T-cell (primary cell): ENCODE results near the gene FITM2. TPM values are rescaled to one million over a fixed set of nuclear protein-coding genes. Genes with fewer than 3 reads are reported as not detected.
"Not testable (repeated sequence)": the region's sequence is repeated elsewhere in the genome, so short reads cannot be mapped to it uniquely, and the experiment has no call there.

Source experiments
- ATAC-seq, 4 experiments: fragments of 200-7000 bp in 3 of 4; fragments of 150-1000 bp in 1 of 4; cut with Tn5 transposase; replicated peaks in 1 of 4; 1 replicate in 3 of 4; 2 replicates in 1 of 4; pipeline ENCODE4 v1.10.0; 2021; ENCODE audit warnings: moderate library complexity in 3 of 4, mild to moderate bottlenecking in 2 of 4, moderate number of reproducible peaks in 1 of 4
- CTCF ChIA-PET, 2 donors: fragments of 300-600 bp; sonication (Branson Sonifier 250); formaldehyde crosslinking; loops; one replicate each; lab custom pipeline; 2022; ENCODE audit warnings: antibody characterized with exemption in 2 of 2; lab: Charles Lee
- POLR2A ChIA-PET, 2 donors: fragments of 300-600 bp; sonication (Branson Sonifier 250); formaldehyde crosslinking; loops; one replicate each; lab custom pipeline; 2022; ENCODE audit warnings: antibody characterized with exemption in 2 of 2; lab: Charles Lee
- DNase-seq, 35 experiments: peaks; one replicate each; pipeline versions ENCODE4 v3.0.0 to v3.0.0-alpha.2; 2013 to 2023
- H3K27ac ChIP-seq: one replicate; pipeline ENCODE4 v1.5.1; 2013; ENCODE audit warnings: low read length
- H3K27me3 ChIP-seq, 2 experiments: replicated peaks in 1 of 2; 1 replicate in 1 of 2; 2 replicates in 1 of 2; pipeline versions ENCODE4 v1.6.1 to v1.7.0; 2013; ENCODE audit warnings: low read length in 1 of 2, mixed read lengths in 1 of 2; ENCODE audit not compliant: control insufficient read depth in 2 of 2, insufficient read depth in 2 of 2; ENCODE audit errors: extremely low read depth in 1 of 2
- H3K36me3 ChIP-seq, 2 donors: 1 replicate in 1 of 2; 2 replicates in 1 of 2; pipeline versions ENCODE4 v1.6.1 to v1.7.0; 2013; ENCODE audit warnings: low read length in 1 of 2; ENCODE audit not compliant: control insufficient read depth in 2 of 2, insufficient read depth in 1 of 2; ENCODE audit errors: extremely low read depth in 1 of 2
- H3K4me1 ChIP-seq, 2 experiments: 1 replicate in 1 of 2; 2 replicates in 1 of 2; pipeline versions ENCODE4 v1.6.1 to v1.7.0; 2013; ENCODE audit warnings: low read length in 2 of 2, mixed read lengths in 1 of 2; ENCODE audit not compliant: insufficient read depth in 2 of 2, control insufficient read depth in 1 of 2; ENCODE audit errors: extremely low read depth in 1 of 2
- H3K4me3 ChIP-seq, 2 donors: 1 replicate in 1 of 2; 2 replicates in 1 of 2; pipeline versions ENCODE4 v1.5.1 to v1.7.0; 2013; ENCODE audit warnings: mild to moderate bottlenecking in 2 of 2, low read length in 1 of 2, moderate library complexity in 1 of 2; ENCODE audit not compliant: control insufficient read depth in 1 of 2; ENCODE audit errors: extremely low read depth in 1 of 2
- H3K9me3 ChIP-seq: 2 replicates; pipeline ENCODE4 v1.7.0; 2013
- H3K27ac Mint-ChIP-seq, 2 donors: one replicate each; pipeline ENCODE4 v1.8.0; 2020 to 2021; ENCODE audit warnings: mild to moderate bottlenecking in 2 of 2, mixed read lengths in 2 of 2
- H3K27me3 Mint-ChIP-seq, 2 donors: one replicate each; pipeline ENCODE4 v1.8.0; 2021 to 2022; ENCODE audit warnings: mixed read lengths in 2 of 2
- H3K36me3 Mint-ChIP-seq: one replicate; pipeline ENCODE4 v1.8.0; 2021; ENCODE audit warnings: mixed read lengths
- H3K4me1 Mint-ChIP-seq, 3 donors: one replicate each; pipeline ENCODE4 v1.8.0; 2020 to 2022; ENCODE audit warnings: mixed read lengths in 3 of 3, mild to moderate bottlenecking in 1 of 3
- H3K4me3 Mint-ChIP-seq, 3 donors: one replicate each; pipeline ENCODE4 v1.8.0; 2020 to 2022; ENCODE audit warnings: mild to moderate bottlenecking in 3 of 3, mixed read lengths in 3 of 3, moderate library complexity in 3 of 3
- H3K9me3 Mint-ChIP-seq, 3 donors: one replicate each; pipeline ENCODE4 v1.8.0; 2020 to 2022; ENCODE audit warnings: mixed read lengths in 3 of 3
- WGBS: methylation state at CpG from one replicate; pipeline ENCODE4 v1.1.5; 2013; ENCODE audit warnings: missing lambda C conversion rate; ENCODE audit not compliant: insufficient coverage; 5-methylcytosine and 5-hydroxymethylcytosine counted together
- total RNA-seq, 35 experiments: library from RNA in 6 of 35; stranded (reverse) in 6 of 35; fragments of 120-200 nt in 1 of 35; gene quantifications; one replicate each; pipeline versions ENCODE4 v1.2.1 to v1.2.4 and lab custom pipeline; 2013 to 2026

FITM2 gene
- total RNA-seq, 5 donors from 2014 or later (not counting 1 experiment from before 2014, with no cell fraction given): 4.5 to 7.4 (median 6.2) TPM

- H3K27ac Mint-ChIP-seq: no peak within 1 kb of the TSS
- Histone ChIP-seq H3K27ac (no peak within 1 kb of the TSS), H3K4me1 (no peaks in the 10 kb centered on the region), H3K9me3 (no peaks in the 10 kb centered on the region), H3K4me3 (no peak within 1 kb of the TSS), H3K27me3 (peaks cover 2 to 18% of the 10 kb centered on the region in 2 experiments), H3K36me3 (no peaks in the 10 kb centered on the region)
- no peaks in the 10 kb centered on the region for H3K4me1 Mint-ChIP-seq
- no peak within 1 kb of the TSS for H3K4me3 Mint-ChIP-seq
- peaks cover 3 to 20% of the 10 kb centered on the region in 2 donors for H3K27me3 Mint-ChIP-seq
- H3K9me3 Mint-ChIP-seq: no peaks in the 10 kb centered on the region
- POLR2A ChIA-PET: no interaction called here
- no peaks in the 10 kb centered on the region for H3K36me3 Mint-ChIP-seq
- CTCF ChIA-PET: no interaction called here
- 85% methylated on average over 32 of the region's 40 CpGs for WGBS
- DNase-seq (no peak), ATAC-seq (no peak)
Measured at GRCh38 chr20:44355498-44356352, 44.7 kb upstream of the FITM2 start, which contains the start of gene HNF4A. Gene HNF4A (plus strand): TSS chr20:44355699. CDS start chr20:44355805, 106 bp downstream.

GRCh38 chr20:44354979-44355497 is 44.0 kb upstream of the FITM2 start:
- H3K27ac Mint-ChIP-seq: no peak overlapping the region
- no peak overlapping the region for H3K4me3 Mint-ChIP-seq
- DNase-seq: no peak
- no peaks in the 10 kb centered on the region for H3K4me1 Mint-ChIP-seq
- Histone ChIP-seq H3K27me3 (peaks cover 2 to 25% of the 10 kb centered on the region in 2 experiments), H3K4me3 (no peak overlapping the region), H3K9me3 (no peaks in the 10 kb centered on the region), H3K36me3 (no peaks in the 10 kb centered on the region), H3K27ac (no peak overlapping the region), H3K4me1 (no peaks in the 10 kb centered on the region)
- peaks cover 3 to 20% of the 10 kb centered on the region in 2 donors for H3K27me3 Mint-ChIP-seq
- H3K36me3 Mint-ChIP-seq: no peaks in the 10 kb centered on the region
- ATAC-seq: no peak
- CTCF ChIA-PET: no interaction called here
- no peaks in the 10 kb centered on the region for H3K9me3 Mint-ChIP-seq
- WGBS: 55% methylated on average over 1 of the region's 6 CpGs
- POLR2A ChIA-PET: no interaction called here

GRCh38 chr20:44350567-44350966 is 39.6 kb upstream of the FITM2 start:
- WGBS: 100% methylated on average over 2 of the region's 6 CpGs

GRCh38 chr20:44349349-44349748 is 38.3 kb upstream of the FITM2 start:
- H3K27me3 Mint-ChIP-seq: peaks cover 7 to 9% of the 10 kb centered on the region in 2 donors
- Histone ChIP-seq H3K9me3 (no peaks in the 10 kb centered on the region), H3K27me3 (peaks cover 0 to 23% of the 10 kb centered on the region in 2 experiments), H3K4me3 (no peak overlapping the region), H3K4me1 (no peaks in the 10 kb centered on the region), H3K27ac (no peak overlapping the region), H3K36me3 (no peaks in the 10 kb centered on the region)
- CTCF ChIA-PET: no interaction called here
- DNase-seq (no peak), ATAC-seq (no peak)
- H3K9me3 Mint-ChIP-seq: no peaks in the 10 kb centered on the region
- no CpG with 5 or more reads among the region's 3 CpGs for WGBS
- no peaks in the 10 kb centered on the region for H3K36me3 Mint-ChIP-seq
- H3K4me3 Mint-ChIP-seq: no peak overlapping the region
- POLR2A ChIA-PET: no interaction called here
- no peak overlapping the region for H3K27ac Mint-ChIP-seq
- no peaks in the 10 kb centered on the region for H3K4me1 Mint-ChIP-seq

More at GRCh38 chr20:44350567-44350966, 39.6 kb upstream of the FITM2 start:
- no peaks in the 10 kb centered on the region for H3K36me3 Mint-ChIP-seq
- DNase-seq (no peak), ATAC-seq (no peak)
- peaks cover 7 to 15% of the 10 kb centered on the region in 2 donors for H3K27me3 Mint-ChIP-seq
- Histone ChIP-seq H3K27me3 (peaks cover 0 to 27% of the 10 kb centered on the region in 2 experiments), H3K9me3 (no peaks in the 10 kb centered on the region), H3K27ac (no peak overlapping the region), H3K36me3 (no peaks in the 10 kb centered on the region), H3K4me3 (no peak overlapping the region), H3K4me1 (no peaks in the 10 kb centered on the region)
- H3K4me3 Mint-ChIP-seq: no peak overlapping the region
- H3K4me1 Mint-ChIP-seq: no peaks in the 10 kb centered on the region
- H3K27ac Mint-ChIP-seq: no peak overlapping the region
- no peaks in the 10 kb centered on the region for H3K9me3 Mint-ChIP-seq
- CTCF ChIA-PET: no interaction called here
- POLR2A ChIA-PET: no interaction called here

- Mint-ChIP-seq H3K36me3 (no peaks in the 10 kb centered on the region), H3K4me1 (no peaks in the 10 kb centered on the region), H3K27ac (no peak overlapping the region), H3K9me3 (no peaks in the 10 kb centered on the region), H3K4me3 (no peak overlapping the region), H3K27me3 (peaks cover 7 to 9% of the 10 kb centered on the region in 2 donors)
- no peaks in the 10 kb centered on the region for H3K4me1 ChIP-seq
- no peaks in the 10 kb centered on the region for H3K9me3 ChIP-seq
- WGBS: 75% methylated on average over 1 of the region's 4 CpGs
- peaks cover 0 to 20% of the 10 kb centered on the region in 2 experiments for H3K27me3 ChIP-seq
- DNase-seq (no peak), ATAC-seq (no peak)
- no peak overlapping the region for H3K27ac ChIP-seq
- ChIA-PET CTCF (no interaction called here), POLR2A (no interaction called here)
- H3K36me3 ChIP-seq: no peaks in the 10 kb centered on the region
- H3K4me3 ChIP-seq: no peak overlapping the region
Measured at GRCh38 chr20:44348168-44348659, 37.2 kb upstream of the FITM2 start.

- peaks cover 0 to 17% of the 10 kb centered on the region in 2 experiments for H3K27me3 ChIP-seq
- H3K36me3 Mint-ChIP-seq, H3K4me1 Mint-ChIP-seq, H3K9me3 ChIP-seq, ATAC-seq, DNase-seq, H3K4me3 ChIP-seq, H3K4me3 Mint-ChIP-seq, CTCF ChIA-PET, H3K4me1 ChIP-seq, H3K27ac ChIP-seq, H3K27ac Mint-ChIP-seq, H3K27me3 Mint-ChIP-seq, H3K36me3 ChIP-seq, H3K9me3 Mint-ChIP-seq: not testable (repeated sequence)
- WGBS: 73% methylated on average over 9 of the region's 10 CpGs
- POLR2A ChIA-PET: interaction anchor here in 1 of 2 donors (0.6 kb wide), 1 partner anchor 759 kb away, joined by 3 read pairs; no protein-coding TSS in a partner anchor
Measured at GRCh38 chr20:44345941-44346340, 34.9 kb upstream of the FITM2 start.
